ENCODE measurements around the gene PDE9A. TPM values are rescaled to one million over a fixed set of nuclear protein-coding genes. Genes with fewer than 3 reads are reported as not detected.
"Not testable (repeated sequence)": the region's sequence is repeated elsewhere in the genome, so short reads cannot be mapped to it uniquely, and the experiment has no call there.

PDE9A gene
- total RNA-seq, 4 donors from 2014 or later, result 6.9 to 13.0 (median 11.1) TPM

DNA sequence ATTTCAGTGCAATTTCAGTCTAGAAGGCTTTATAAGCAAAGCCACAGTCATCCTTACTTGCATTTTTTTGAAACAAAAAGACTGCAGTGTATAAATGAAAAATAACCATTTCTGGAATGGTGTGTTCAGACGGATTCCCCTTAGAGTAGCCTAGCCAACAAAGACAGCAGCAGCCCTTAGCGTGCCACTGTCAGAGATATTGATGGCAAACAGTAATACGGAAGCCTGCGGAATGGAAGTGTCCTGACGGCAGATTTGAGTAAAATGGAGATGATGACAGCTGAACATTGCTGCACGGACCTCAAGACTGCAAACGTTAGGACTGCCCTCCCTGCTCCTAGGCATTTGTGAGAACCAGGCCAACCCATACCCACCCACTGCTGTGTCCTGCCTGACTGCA is 54.7 kb downstream of the PDE9A start:
- intact Hi-C loops (cut with DNase I), result no loop called here

DNA sequence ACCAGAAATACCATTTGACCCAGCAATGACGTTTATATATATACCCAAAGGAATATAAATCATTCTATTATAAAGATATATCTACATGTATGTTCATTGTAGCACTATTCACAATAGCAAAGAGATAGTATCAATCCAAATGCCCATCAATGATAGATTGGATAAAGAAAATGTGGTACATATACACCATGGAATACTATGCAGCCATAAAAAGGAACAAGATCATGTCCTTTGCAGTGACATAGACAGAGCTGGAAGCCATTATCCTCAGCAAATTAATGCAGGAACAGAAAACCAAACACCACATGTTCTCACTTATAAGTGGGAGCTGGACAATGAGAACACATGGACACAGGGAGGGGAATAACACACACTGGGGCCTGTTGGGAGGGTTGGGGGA is 55.5 kb downstream of the PDE9A start:
- H3K27me3 ChIP-seq; H3K4me3 ChIP-seq (replicated peaks in 1 of 3); H3K36me3 ChIP-seq; intact Hi-C loops (cut with DNase I); DNase-seq; H3K27ac ChIP-seq; H3K4me1 ChIP-seq; H3K9me3 ChIP-seq: not testable (repeated sequence)
- WGBS, 2 donors, result 100% methylated on average over 1 of the region's 1 CpG

More for the DNA sequence above, 54.7 kb downstream of the PDE9A start:
- Histone ChIP-seq H3K36me3 (no peaks in the 10 kb centered on the region), H3K27me3 (no peaks in the 10 kb centered on the region), H3K4me1 (no peaks in the 10 kb centered on the region), H3K4me3 (replicated peaks in 1 of 3) (no peak overlapping the region), H3K9me3 (no peaks in the 10 kb centered on the region), H3K27ac (no peak overlapping the region)
- 87 to 90% methylated on average over 7 of the region's 7 CpGs for WGBS, 2 donors
- TF ChIP-seq, protein P1, sequence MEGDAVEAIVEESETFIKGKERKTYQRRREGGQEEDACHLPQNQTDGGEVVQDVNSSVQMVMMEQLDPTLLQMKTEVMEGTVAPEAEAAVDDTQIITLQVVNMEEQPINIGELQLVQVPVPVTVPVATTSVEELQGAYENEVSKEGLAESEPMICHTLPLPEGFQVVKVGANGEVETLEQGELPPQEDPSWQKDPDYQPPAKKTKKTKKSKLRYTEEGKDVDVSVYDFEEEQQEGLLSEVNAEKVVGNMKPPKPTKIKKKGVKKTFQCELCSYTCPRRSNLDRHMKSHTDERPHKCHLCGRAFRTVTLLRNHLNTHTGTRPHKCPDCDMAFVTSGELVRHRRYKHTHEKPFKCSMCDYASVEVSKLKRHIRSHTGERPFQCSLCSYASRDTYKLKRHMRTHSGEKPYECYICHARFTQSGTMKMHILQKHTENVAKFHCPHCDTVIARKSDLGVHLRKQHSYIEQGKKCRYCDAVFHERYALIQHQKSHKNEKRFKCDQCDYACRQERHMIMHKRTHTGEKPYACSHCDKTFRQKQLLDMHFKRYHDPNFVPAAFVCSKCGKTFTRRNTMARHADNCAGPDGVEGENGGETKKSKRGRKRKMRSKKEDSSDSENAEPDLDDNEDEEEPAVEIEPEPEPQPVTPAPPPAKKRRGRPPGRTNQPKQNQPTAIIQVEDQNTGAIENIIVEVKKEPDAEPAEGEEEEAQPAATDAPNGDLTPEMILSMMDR (IDR thresholded peaks at IDR 0.05), result no peak
- TF ChIP-seq POLR2A (IDR thresholded peaks at IDR 0.05), result no peak
- DNase-seq, result no peak

- TF ChIP-seq, protein P1 (IDR thresholded peaks at IDR 0.05), result no peak
- no peak for TF ChIP-seq POLR2A (IDR thresholded peaks at IDR 0.05)
- Histone ChIP-seq H3K4me1 (no peaks in the 10 kb centered on the region), H3K27me3 (no peaks in the 10 kb centered on the region), H3K4me3 (replicated peaks in 1 of 3) (no peak overlapping the region), H3K36me3 (no peaks in the 10 kb centered on the region), H3K9me3 (no peaks in the 10 kb centered on the region), H3K27ac (no peak overlapping the region)
- WGBS, 2 donors, result 55% methylated on average over 4 of the region's 4 CpGs
- intact Hi-C loops (cut with DNase I), result no loop called here
- no peak for DNase-seq
Measured at GRCh38 chr21:42711667-42712066, 58.2 kb downstream of the PDE9A start.

DNA sequence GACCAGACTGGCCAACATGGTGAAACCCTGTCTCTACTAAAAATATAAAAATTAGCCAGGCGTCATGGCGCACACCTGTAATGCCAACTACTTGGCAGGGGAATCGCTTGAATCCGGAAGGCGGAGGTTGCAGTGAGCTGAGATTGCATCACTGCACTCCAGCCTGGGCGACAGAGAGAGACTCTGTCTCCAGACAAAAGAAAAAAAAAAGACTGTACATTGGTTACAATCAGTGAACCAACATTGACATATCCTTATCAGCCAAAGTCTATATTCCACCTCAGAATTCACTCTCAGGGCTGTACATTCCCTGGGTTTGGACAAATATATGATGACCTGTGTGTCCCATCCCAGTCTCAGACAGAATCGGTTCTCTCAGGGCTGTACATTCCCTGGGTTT is 62.0 kb downstream of the PDE9A start:
- H3K27ac ChIP-seq; DNase-seq; H3K36me3 ChIP-seq; H3K27me3 ChIP-seq; intact Hi-C loops (cut with DNase I); H3K4me3 ChIP-seq (replicated peaks in 1 of 3); H3K4me1 ChIP-seq; H3K9me3 ChIP-seq: not testable (repeated sequence)
- WGBS, 2 donors, result 94 to 95% methylated on average over 7 of the region's 7 CpGs

DNA sequence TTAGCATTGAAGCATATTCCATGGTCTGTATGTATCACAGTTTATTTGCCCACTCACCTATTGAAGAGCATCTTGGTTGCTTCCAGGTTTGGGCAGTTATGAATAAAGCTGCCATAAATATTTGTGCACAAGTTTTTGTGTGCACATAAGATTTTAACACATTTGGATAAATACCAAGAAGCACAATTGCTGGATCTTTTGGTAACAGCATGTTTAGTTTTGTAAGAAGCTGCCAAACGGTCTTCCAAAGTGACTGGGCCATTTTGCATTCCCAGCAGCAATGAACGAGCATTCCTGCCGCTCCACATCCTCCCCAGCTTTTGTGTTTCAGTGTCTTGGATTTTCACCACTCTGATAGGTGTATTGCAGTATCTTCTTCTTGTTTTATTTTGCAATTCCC is 62.7 kb downstream of the PDE9A start:
- Histone ChIP-seq H3K27me3 (no peaks in the 10 kb centered on the region), H3K36me3 (no peaks in the 10 kb centered on the region), H3K4me3 (replicated peaks in 1 of 3) (no peak overlapping the region), H3K27ac (no peak overlapping the region), H3K4me1 (peaks cover 0 to 3% of the 10 kb centered on the region in 2 donors), H3K9me3 (no peaks in the 10 kb centered on the region)
- no peak for TF ChIP-seq POLR2A (IDR thresholded peaks at IDR 0.05)
- TF ChIP-seq, protein P1 (IDR thresholded peaks at IDR 0.05), result no peak
- 89 to 92% methylated on average over 3 of the region's 3 CpGs for WGBS, 2 donors
- no peak for DNase-seq
- intact Hi-C loops (cut with DNase I), result no loop called here

DNA sequence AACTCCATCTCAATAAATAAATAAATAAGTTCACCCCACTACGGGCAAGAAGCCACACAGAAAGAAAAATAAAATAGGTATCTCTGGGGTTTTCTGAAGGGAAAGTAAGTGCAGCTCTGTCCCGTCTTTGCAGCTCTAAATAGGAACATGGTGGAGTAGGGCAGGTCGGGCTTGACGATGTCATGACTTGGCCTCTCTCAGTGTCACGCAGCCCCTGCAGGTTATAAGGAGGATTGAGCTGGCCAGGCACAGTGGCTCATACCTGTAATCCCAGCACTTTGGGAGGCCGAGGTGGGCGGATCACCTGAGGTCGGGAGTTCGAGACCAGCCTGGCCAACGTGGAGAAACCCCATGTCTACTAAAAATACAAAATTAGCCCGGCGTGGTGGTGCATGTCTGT is 67.1 kb downstream of the PDE9A start:
- H3K4me1 ChIP-seq, result peaks cover 8 to 39% of the 10 kb centered on the region in 2 donors
- intact Hi-C loops (cut with DNase I); H3K36me3 ChIP-seq: not testable (repeated sequence)

DNA sequence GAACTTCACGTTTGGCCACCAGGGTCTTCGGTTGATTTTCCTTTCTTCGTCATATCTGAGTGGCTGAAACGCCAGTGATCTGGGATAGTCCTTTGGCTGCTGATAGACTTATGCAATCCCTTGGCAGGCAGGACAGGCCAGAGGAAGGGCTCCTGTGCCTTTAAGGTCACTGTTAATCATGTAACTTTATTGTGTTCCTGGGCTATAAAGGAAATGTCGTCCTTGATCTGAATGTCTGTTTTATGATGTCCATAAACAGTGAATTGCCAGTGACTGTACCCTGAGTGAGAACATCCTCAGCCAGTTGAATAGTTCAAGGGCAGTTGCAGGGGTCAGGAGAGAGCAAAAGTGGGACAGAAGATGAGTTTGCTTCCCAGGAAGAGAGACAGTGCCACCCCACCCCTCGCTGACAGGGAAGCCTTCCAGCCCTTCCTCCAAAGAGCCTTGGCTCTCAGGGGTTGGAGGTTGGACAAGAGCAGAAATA is 68.0 kb downstream of the PDE9A start:
- WGBS, 2 donors, result 48 to 54% methylated on average over 6 of the region's 6 CpGs
- no peak for DNase-seq
- intact Hi-C loops (cut with DNase I), result no loop called here
- no peaks in the 10 kb centered on the region for H3K36me3 ChIP-seq
- TF ChIP-seq, protein P1 (IDR thresholded peaks at IDR 0.05), result no peak
- TF ChIP-seq POLR2A (IDR thresholded peaks at IDR 0.05), result no peak
- H3K4me3 ChIP-seq (replicated peaks in 1 of 3), result no peak overlapping the region
- no peak overlapping the region for H3K27ac ChIP-seq
- no peaks in the 10 kb centered on the region for H3K27me3 ChIP-seq
- no peaks in the 10 kb centered on the region for H3K9me3 ChIP-seq
- peaks cover 8 to 39% of the 10 kb centered on the region in 2 donors for H3K4me1 ChIP-seq

More for the DNA sequence above, 67.1 kb downstream of the PDE9A start:
- H3K9me3 ChIP-seq; DNase-seq; H3K27ac ChIP-seq; H3K27me3 ChIP-seq; H3K4me3 ChIP-seq (replicated peaks in 1 of 3): not testable (repeated sequence)
- 84 to 86% methylated on average over 12 of the region's 12 CpGs for WGBS, 2 donors
